NB4 (cell line): ENCODE measurements around the gene NTRK2.

Experiments used
- DNase-seq: peaks from one replicate; pipeline ENCODE4 v3.0.0; 2010; ENCODE audit warnings: low read depth
- H3K4me3 ChIP-seq: one replicate; pipeline ENCODE4 v1.5.1; 2011; ENCODE audit warnings: mild to moderate bottlenecking, low read depth, low read length, moderate library complexity
- CTCF ChIP-seq: IDR thresholded peaks from one replicate; pipeline ENCODE4 v1.5.1; 2012; ENCODE audit warnings: low read depth, low read length
- MAX ChIP-seq: IDR thresholded peaks from 2 replicates; pipeline ENCODE4 v1.6.1; 2011; ENCODE audit warnings: low read depth, low read length
- MYC ChIP-seq: IDR thresholded peaks from 2 replicates; pipeline ENCODE4 v1.6.1; 2011; ENCODE audit warnings: low read depth, low read length
- POLR2A ChIP-seq: IDR thresholded peaks from 2 replicates; pipeline ENCODE4 v1.6.1; 2011; ENCODE audit warnings: mild to moderate bottlenecking; ENCODE audit not compliant: insufficient read length; ENCODE audit errors: extremely low read depth

Gene NTRK2

GRCh38 chr9:84659773-84660172 lies 9.8 kb upstream of the NTRK2 start:
- DNase-seq = no peak
- H3K4me3 ChIP-seq = no peak overlapping the region
- TF ChIP-seq MAX (no peak), CTCF (no peak), MYC (no peak), POLR2A (no peak)

- no peak overlapping the region for H3K4me3 ChIP-seq
- TF ChIP-seq MYC (no peak), CTCF (peak; percentile 25)
Observed at GRCh38 chr9:84667571-84668195, 1.8 kb upstream of the NTRK2 start.

GRCh38 chr9:84668196-84669012 lies 1.1 kb upstream of the NTRK2 start:
- DNase-seq = peak; percentile 39
- TF ChIP-seq CTCF (peak; percentile 23), POLR2A (no peak)
- no peak overlapping the region for H3K4me3 ChIP-seq

More at GRCh38 chr9:84667571-84668195, 1.8 kb upstream of the NTRK2 start:
- DNase-seq = no peak

- no peak for TF ChIP-seq POLR2A
- no peak for TF ChIP-seq MYC
- TF ChIP-seq MAX = no peak
- no peak for TF ChIP-seq CTCF
- DNase-seq = no peak
- no peak overlapping the region for H3K4me3 ChIP-seq
Observed at GRCh38 chr9:84669013-84669287, 579 bp upstream of the NTRK2 start.

- no peak for DNase-seq
- H3K4me3 ChIP-seq = no peak overlapping the region
- no peak for TF ChIP-seq CTCF
Observed at GRCh38 chr9:84670138-84671041, 861 bp downstream of the NTRK2 start.
